WTC11 (cell line): Measurements from ENCODE around the gene NFATC3. TPM values are rescaled to one million over a fixed set of nuclear protein-coding genes. Genes with fewer than 3 reads are reported as not detected.

Source experiments
- ATAC-seq: fragments of 200-7000 bp; cut with Tn5 transposase; 2 replicates; pipeline ENCODE4 v1.10.0; 2021; ENCODE audit warnings: mild to moderate bottlenecking, moderate library complexity
- CTCF ChIA-PET: fragments of 300-600 bp; sonication (Branson Sonifier 250); formaldehyde crosslinking; loops from one replicate; lab custom pipeline; 2021; ENCODE audit warnings: antibody characterized with exemption; lab: Charles Lee
- POLR2A ChIA-PET: fragments of 350-600 bp; sonication (Branson Sonifier 250); formaldehyde crosslinking; loops from one replicate; lab custom pipeline; 2021; ENCODE audit warnings: antibody characterized with exemption; lab: Charles Lee
- DNase-seq: peaks from one replicate; pipeline ENCODE4 v3.0.0; 2021; ENCODE audit warnings: low spot score
- H3K27ac Mint-ChIP-seq: 2 replicates; pipeline ENCODE4 v1.8.0; 2021; ENCODE audit warnings: mixed read lengths
- H3K27me3 Mint-ChIP-seq: 2 replicates; pipeline ENCODE4 v1.8.0; 2021; ENCODE audit warnings: low read depth, mild to moderate bottlenecking, moderate library complexity, mixed read lengths
- H3K36me3 Mint-ChIP-seq: 2 replicates; pipeline ENCODE4 v1.8.0; 2021; ENCODE audit warnings: mixed read lengths
- H3K4me1 Mint-ChIP-seq: 2 replicates; pipeline ENCODE4 v1.8.0; 2022; ENCODE audit warnings: mixed read lengths
- H3K4me3 Mint-ChIP-seq: 2 replicates; pipeline ENCODE4 v1.8.0; 2021; ENCODE audit warnings: mild to moderate bottlenecking, moderate library complexity, mixed read lengths
- H3K9me3 Mint-ChIP-seq: 2 replicates; pipeline ENCODE4 v1.8.0; 2021; ENCODE audit warnings: mixed read lengths
- ESRRA ChIP-seq: sonication (generic); formaldehyde crosslinking; IDR thresholded peaks from 2 replicates; pipeline ENCODE4 v1.8.1; 2022; ENCODE audit warnings: mild to moderate bottlenecking, missing genetic modification reagents, borderline replicate concordance
- FOXK1 ChIP-seq: sonication (generic); formaldehyde crosslinking; IDR thresholded peaks from 2 replicates; pipeline ENCODE4 v1.8.0; 2022; ENCODE audit warnings: mild to moderate bottlenecking, moderate library complexity, missing genetic modification reagents
- HMGA2 ChIP-seq: fragments of 250-450 bp; sonication (Bioruptor Pico); IDR thresholded peaks from 2 replicates; pipeline ENCODE4 v1.4.0; 2021; ENCODE audit warnings: mild to moderate bottlenecking, moderate library complexity
- KAT7 ChIP-seq: sonication (generic); formaldehyde crosslinking; IDR thresholded peaks from 2 replicates; pipeline ENCODE4 v1.8.1; 2023; ENCODE audit warnings: missing genetic modification reagents, mild to moderate bottlenecking, borderline replicate concordance
- OVOL2 ChIP-seq: fragments of 250-450 bp; sonication (Bioruptor Pico); IDR thresholded peaks from 2 replicates; pipeline ENCODE4 v1.9.0; 2021; ENCODE audit warnings: mild to moderate bottlenecking, borderline replicate concordance
- SMAD3 ChIP-seq: sonication (generic); formaldehyde crosslinking; IDR thresholded peaks from 2 replicates; pipeline ENCODE4 v1.8.0; 2022; ENCODE audit warnings: missing genetic modification reagents, mild to moderate bottlenecking, borderline replicate concordance
- TEAD4 ChIP-seq: sonication (generic); formaldehyde crosslinking; IDR thresholded peaks from 2 replicates; pipeline ENCODE4 v1.8.0; 2022; ENCODE audit warnings: mild to moderate bottlenecking, missing genetic modification reagents
- ZNF138 ChIP-seq: sonication (generic); formaldehyde crosslinking; conservative IDR thresholded peaks from 2 replicates; pipeline ENCODE4 v1.8.1; 2022; ENCODE audit warnings: mild to moderate bottlenecking, moderate library complexity, missing genetic modification reagents
- ZNF263 ChIP-seq: sonication (generic); formaldehyde crosslinking; IDR thresholded peaks from 2 replicates; pipeline ENCODE4 v1.8.1; 2022; ENCODE audit warnings: low read depth, mild to moderate bottlenecking, moderate library complexity, missing genetic modification reagents
- ZNF416 ChIP-seq: fragments of 250-450 bp; sonication (Bioruptor Pico); IDR thresholded peaks from 2 replicates; pipeline ENCODE4 v1.9.0; 2021; ENCODE audit warnings: mild to moderate bottlenecking, inconsistent platforms
- total RNA-seq: library from RNA; stranded (reverse); gene quantifications from 3 replicates; pipeline ENCODE4 v1.2.3, GENCODE V29; 2021
- TF ChIP-seq, protein P1 (sequence below): fragments of 200-600 bp; IDR thresholded peaks from 2 replicates; pipeline ENCODE4 v1.8.0; 2022; ENCODE audit warnings: antibody characterized with exemption
- TF ChIP-seq, protein P2 (sequence below): sonication (generic); formaldehyde crosslinking; IDR thresholded peaks from 2 replicates; pipeline ENCODE4 v1.8.1; 2023; ENCODE audit warnings: mild to moderate bottlenecking, missing genetic modification reagents, moderate library complexity
- TF ChIP-seq, protein P3 (sequence below): fragments of 250-450 bp; sonication (Bioruptor Pico); IDR thresholded peaks from 2 replicates; pipeline ENCODE4 v1.9.0; 2021; ENCODE audit warnings: moderate library complexity, mild to moderate bottlenecking, inconsistent platforms, borderline replicate concordance
- TF ChIP-seq, protein P4 (sequence below): sonication (generic); formaldehyde crosslinking; IDR thresholded peaks from 2 replicates; pipeline ENCODE4 v1.8.0; 2023; ENCODE audit warnings: missing genetic modification reagents
- TF ChIP-seq, protein P5 (sequence below): sonication (generic); formaldehyde crosslinking; IDR thresholded peaks from 2 replicates; pipeline ENCODE4 v1.8.0; 2022; ENCODE audit warnings: mild to moderate bottlenecking, missing genetic modification reagents
- TF ChIP-seq, protein P6 (sequence below): fragments of 250-450 bp; sonication (Bioruptor Pico); IDR thresholded peaks from 2 replicates; pipeline ENCODE4 v1.9.0; 2021; ENCODE audit warnings: mild to moderate bottlenecking
- TF ChIP-seq, protein P7 (sequence below): sonication (generic); formaldehyde crosslinking; IDR thresholded peaks from 2 replicates; pipeline ENCODE4 v1.8.0; 2023; ENCODE audit warnings: missing genetic modification reagents, mild to moderate bottlenecking, borderline replicate concordance
- TF ChIP-seq, protein P8 (sequence below): fragments of 250-450 bp; sonication (Bioruptor Pico); IDR thresholded peaks from 2 replicates; pipeline ENCODE4 v1.8.0; 2021; ENCODE audit warnings: mild to moderate bottlenecking
- TF ChIP-seq, protein P9 (sequence below): sonication (generic); formaldehyde crosslinking; IDR thresholded peaks from 2 replicates; pipeline ENCODE4 v1.8.1; 2022; ENCODE audit warnings: mild to moderate bottlenecking, moderate library complexity, missing genetic modification reagents

Gene NFATC3
- total RNA-seq, 1 experiment from 2014 or later, result 34.6 TPM

DNA sequence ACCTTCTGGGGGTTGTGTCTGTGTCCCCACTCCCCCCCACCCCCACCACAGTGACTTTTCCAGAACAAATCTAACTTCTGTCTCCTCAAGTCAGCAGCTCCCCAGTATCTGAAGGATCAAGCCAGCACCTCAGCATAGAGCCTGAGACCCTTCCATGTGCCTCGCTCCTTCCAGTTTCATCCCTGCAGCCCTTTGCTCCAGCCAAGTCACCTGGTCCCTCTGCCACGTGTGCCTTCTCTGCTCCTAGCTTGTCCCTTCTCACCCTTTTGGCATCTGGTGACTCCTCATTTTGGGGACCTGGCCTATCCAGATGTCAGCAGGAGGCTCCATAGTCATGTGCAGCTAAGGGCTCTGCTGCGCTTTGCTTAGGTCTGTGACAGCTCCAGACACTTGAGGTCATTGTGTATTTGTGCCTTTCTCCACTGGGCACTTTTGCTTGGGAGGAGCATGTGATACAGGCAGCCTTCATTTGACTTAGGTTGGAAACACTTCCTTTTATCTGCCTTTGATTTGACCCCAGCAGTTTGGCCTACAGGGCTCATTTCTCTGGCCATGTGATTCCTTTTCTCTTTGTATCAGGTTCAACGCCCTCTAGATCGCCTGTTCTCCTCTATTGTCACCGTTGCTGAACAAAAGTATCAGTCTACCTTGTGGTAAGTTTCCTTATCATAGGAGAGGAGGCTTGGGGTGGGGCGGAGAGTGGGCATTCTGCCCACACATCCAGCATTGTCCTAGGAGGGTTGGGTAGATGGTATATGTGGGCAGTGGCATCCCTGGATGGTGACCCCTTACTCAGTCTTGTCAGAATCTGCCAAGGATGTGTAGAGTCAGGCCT, 7.1 kb upstream of the NFATC3 start:
- H3K27ac Mint-ChIP-seq, result no peak overlapping the region
- DNase-seq (no peak), ATAC-seq (no peak)
- no peaks in the 10 kb centered on the region for H3K4me1 Mint-ChIP-seq
- peaks cover 30% of the 10 kb centered on the region for H3K36me3 Mint-ChIP-seq
- no peaks in the 10 kb centered on the region for H3K27me3 Mint-ChIP-seq
- CTCF ChIA-PET, result no interaction called here
- TF ChIP-seq ZNF263 (CRISPR knock-in tag) (no peak), FOXK1 (no peak), SMAD3 (no peak), HMGA2 (CRISPR knock-in tag) (no peak), ZNF416 (CRISPR knock-in tag) (no peak), ZNF138 (CRISPR knock-in tag) (no peak), KAT7 (CRISPR knock-in tag) (no peak), TEAD4 (CRISPR knock-in tag) (no peak), ESRRA (no peak), OVOL2 (CRISPR knock-in tag) (no peak)
- TF ChIP-seq, protein P1, sequence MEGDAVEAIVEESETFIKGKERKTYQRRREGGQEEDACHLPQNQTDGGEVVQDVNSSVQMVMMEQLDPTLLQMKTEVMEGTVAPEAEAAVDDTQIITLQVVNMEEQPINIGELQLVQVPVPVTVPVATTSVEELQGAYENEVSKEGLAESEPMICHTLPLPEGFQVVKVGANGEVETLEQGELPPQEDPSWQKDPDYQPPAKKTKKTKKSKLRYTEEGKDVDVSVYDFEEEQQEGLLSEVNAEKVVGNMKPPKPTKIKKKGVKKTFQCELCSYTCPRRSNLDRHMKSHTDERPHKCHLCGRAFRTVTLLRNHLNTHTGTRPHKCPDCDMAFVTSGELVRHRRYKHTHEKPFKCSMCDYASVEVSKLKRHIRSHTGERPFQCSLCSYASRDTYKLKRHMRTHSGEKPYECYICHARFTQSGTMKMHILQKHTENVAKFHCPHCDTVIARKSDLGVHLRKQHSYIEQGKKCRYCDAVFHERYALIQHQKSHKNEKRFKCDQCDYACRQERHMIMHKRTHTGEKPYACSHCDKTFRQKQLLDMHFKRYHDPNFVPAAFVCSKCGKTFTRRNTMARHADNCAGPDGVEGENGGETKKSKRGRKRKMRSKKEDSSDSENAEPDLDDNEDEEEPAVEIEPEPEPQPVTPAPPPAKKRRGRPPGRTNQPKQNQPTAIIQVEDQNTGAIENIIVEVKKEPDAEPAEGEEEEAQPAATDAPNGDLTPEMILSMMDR, result no peak
- TF ChIP-seq, protein P2, sequence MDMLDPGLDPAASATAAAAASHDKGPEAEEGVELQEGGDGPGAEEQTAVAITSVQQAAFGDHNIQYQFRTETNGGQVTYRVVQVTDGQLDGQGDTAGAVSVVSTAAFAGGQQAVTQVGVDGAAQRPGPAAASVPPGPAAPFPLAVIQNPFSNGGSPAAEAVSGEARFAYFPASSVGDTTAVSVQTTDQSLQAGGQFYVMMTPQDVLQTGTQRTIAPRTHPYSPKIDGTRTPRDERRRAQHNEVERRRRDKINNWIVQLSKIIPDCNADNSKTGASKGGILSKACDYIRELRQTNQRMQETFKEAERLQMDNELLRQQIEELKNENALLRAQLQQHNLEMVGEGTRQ (CRISPR knock-in tag), result no peak
- TF ChIP-seq, protein P3, sequence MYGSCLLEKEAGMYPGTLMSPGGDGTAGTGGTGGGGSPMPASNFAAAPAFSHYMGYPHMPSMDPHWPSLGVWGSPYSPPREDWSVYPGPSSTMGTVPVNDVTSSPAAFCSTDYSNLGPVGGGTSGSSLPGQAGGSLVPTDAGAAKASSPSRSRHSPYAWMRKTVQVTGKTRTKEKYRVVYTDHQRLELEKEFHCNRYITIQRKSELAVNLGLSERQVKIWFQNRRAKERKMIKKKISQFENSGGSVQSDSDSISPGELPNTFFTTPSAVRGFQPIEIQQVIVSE (CRISPR knock-in tag), result no peak
- TF ChIP-seq, protein P4, sequence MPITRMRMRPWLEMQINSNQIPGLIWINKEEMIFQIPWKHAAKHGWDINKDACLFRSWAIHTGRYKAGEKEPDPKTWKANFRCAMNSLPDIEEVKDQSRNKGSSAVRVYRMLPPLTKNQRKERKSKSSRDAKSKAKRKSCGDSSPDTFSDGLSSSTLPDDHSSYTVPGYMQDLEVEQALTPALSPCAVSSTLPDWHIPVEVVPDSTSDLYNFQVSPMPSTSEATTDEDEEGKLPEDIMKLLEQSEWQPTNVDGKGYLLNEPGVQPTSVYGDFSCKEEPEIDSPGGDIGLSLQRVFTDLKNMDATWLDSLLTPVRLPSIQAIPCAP (CRISPR knock-in tag), result no peak
- TF ChIP-seq, protein P5, sequence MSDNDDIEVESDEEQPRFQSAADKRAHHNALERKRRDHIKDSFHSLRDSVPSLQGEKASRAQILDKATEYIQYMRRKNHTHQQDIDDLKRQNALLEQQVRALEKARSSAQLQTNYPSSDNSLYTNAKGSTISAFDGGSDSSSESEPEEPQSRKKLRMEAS (CRISPR knock-in tag), result no peak
- TF ChIP-seq, protein P6, sequence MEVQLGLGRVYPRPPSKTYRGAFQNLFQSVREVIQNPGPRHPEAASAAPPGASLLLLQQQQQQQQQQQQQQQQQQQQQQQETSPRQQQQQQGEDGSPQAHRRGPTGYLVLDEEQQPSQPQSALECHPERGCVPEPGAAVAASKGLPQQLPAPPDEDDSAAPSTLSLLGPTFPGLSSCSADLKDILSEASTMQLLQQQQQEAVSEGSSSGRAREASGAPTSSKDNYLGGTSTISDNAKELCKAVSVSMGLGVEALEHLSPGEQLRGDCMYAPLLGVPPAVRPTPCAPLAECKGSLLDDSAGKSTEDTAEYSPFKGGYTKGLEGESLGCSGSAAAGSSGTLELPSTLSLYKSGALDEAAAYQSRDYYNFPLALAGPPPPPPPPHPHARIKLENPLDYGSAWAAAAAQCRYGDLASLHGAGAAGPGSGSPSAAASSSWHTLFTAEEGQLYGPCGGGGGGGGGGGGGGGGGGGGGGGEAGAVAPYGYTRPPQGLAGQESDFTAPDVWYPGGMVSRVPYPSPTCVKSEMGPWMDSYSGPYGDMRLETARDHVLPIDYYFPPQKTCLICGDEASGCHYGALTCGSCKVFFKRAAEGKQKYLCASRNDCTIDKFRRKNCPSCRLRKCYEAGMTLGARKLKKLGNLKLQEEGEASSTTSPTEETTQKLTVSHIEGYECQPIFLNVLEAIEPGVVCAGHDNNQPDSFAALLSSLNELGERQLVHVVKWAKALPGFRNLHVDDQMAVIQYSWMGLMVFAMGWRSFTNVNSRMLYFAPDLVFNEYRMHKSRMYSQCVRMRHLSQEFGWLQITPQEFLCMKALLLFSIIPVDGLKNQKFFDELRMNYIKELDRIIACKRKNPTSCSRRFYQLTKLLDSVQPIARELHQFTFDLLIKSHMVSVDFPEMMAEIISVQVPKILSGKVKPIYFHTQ, result no peak
- TF ChIP-seq, protein P7, sequence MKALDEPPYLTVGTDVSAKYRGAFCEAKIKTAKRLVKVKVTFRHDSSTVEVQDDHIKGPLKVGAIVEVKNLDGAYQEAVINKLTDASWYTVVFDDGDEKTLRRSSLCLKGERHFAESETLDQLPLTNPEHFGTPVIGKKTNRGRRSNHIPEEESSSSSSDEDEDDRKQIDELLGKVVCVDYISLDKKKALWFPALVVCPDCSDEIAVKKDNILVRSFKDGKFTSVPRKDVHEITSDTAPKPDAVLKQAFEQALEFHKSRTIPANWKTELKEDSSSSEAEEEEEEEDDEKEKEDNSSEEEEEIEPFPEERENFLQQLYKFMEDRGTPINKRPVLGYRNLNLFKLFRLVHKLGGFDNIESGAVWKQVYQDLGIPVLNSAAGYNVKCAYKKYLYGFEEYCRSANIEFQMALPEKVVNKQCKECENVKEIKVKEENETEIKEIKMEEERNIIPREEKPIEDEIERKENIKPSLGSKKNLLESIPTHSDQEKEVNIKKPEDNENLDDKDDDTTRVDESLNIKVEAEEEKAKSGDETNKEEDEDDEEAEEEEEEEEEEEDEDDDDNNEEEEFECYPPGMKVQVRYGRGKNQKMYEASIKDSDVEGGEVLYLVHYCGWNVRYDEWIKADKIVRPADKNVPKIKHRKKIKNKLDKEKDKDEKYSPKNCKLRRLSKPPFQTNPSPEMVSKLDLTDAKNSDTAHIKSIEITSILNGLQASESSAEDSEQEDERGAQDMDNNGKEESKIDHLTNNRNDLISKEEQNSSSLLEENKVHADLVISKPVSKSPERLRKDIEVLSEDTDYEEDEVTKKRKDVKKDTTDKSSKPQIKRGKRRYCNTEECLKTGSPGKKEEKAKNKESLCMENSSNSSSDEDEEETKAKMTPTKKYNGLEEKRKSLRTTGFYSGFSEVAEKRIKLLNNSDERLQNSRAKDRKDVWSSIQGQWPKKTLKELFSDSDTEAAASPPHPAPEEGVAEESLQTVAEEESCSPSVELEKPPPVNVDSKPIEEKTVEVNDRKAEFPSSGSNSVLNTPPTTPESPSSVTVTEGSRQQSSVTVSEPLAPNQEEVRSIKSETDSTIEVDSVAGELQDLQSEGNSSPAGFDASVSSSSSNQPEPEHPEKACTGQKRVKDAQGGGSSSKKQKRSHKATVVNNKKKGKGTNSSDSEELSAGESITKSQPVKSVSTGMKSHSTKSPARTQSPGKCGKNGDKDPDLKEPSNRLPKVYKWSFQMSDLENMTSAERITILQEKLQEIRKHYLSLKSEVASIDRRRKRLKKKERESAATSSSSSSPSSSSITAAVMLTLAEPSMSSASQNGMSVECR (CRISPR knock-in tag), result no peak
- TF ChIP-seq, protein P8, sequence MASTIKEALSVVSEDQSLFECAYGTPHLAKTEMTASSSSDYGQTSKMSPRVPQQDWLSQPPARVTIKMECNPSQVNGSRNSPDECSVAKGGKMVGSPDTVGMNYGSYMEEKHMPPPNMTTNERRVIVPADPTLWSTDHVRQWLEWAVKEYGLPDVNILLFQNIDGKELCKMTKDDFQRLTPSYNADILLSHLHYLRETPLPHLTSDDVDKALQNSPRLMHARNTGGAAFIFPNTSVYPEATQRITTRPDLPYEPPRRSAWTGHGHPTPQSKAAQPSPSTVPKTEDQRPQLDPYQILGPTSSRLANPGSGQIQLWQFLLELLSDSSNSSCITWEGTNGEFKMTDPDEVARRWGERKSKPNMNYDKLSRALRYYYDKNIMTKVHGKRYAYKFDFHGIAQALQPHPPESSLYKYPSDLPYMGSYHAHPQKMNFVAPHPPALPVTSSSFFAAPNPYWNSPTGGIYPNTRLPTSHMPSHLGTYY (CRISPR knock-in tag), result no peak
- TF ChIP-seq, protein P9, sequence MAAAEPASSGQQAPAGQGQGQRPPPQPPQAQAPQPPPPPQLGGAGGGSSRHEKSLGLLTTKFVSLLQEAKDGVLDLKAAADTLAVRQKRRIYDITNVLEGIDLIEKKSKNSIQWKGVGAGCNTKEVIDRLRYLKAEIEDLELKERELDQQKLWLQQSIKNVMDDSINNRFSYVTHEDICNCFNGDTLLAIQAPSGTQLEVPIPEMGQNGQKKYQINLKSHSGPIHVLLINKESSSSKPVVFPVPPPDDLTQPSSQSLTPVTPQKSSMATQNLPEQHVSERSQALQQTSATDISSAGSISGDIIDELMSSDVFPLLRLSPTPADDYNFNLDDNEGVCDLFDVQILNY (CRISPR knock-in tag), result no peak
- H3K9me3 Mint-ChIP-seq, result no peaks in the 10 kb centered on the region
- POLR2A ChIA-PET, result no interaction called here
- no peak overlapping the region for H3K4me3 Mint-ChIP-seq
